HepG2 (cell line): ENCODE data around the gene COQ7. TPM values are rescaled to one million over a fixed set of nuclear protein-coding genes. Genes with fewer than 3 reads are reported as not detected.
A peak's percentile ranks its signal among the peaks of the same experiment; 100 is the strongest.

ENCODE experiments used
- AKAP8 ChIP-seq: sonication (generic); formaldehyde crosslinking; IDR thresholded peaks from 2 replicates; pipeline ENCODE4 v1.5.1; 2020; ENCODE audit warnings: mild to moderate bottlenecking, missing genetic modification reagents
- CEBPZ ChIP-seq: IDR thresholded peaks from 2 replicates; pipeline ENCODE4 v1.6.1; 2012; ENCODE audit warnings: low read length, improper control_type of control experiment
- ELF4 ChIP-seq: sonication (generic); formaldehyde crosslinking; IDR thresholded peaks from 2 replicates; pipeline ENCODE4 v1.5.0; 2020; ENCODE audit warnings: missing genetic modification reagents, mild to moderate bottlenecking, moderate library complexity, borderline replicate concordance
- MIER3 ChIP-seq: IDR thresholded peaks from 2 replicates; pipeline ENCODE4 v1.6.1; 2016; ENCODE audit warnings: missing compliant biosample characterization, borderline replicate concordance
- MLXIP ChIP-seq: sonication (generic); formaldehyde crosslinking; IDR thresholded peaks from 2 replicates; pipeline ENCODE4 v1.9.0; 2021; ENCODE audit warnings: missing genetic modification reagents, borderline replicate concordance
- SMC3 ChIP-seq: IDR thresholded peaks from 2 replicates; pipeline ENCODE4 v1.6.1; 2011; ENCODE audit warnings: low read length, improper control_type of control experiment
- STAG1 ChIP-seq: sonication (generic); formaldehyde crosslinking; IDR thresholded peaks from 2 replicates; pipeline ENCODE4 v1.4.0; 2020; ENCODE audit warnings: missing genetic modification reagents
- ZBTB34 ChIP-seq: sonication (generic); formaldehyde crosslinking; IDR thresholded peaks from 2 replicates; pipeline ENCODE4 v1.8.0; 2022; ENCODE audit warnings: mild to moderate bottlenecking, missing genetic modification reagents
- ZBTB44 ChIP-seq: sonication (generic); formaldehyde crosslinking; IDR thresholded peaks from 2 replicates; pipeline ENCODE4 v1.4.0; 2020; ENCODE audit warnings: missing genetic modification reagents
- ZFP37 ChIP-seq: sonication (generic); formaldehyde crosslinking; IDR thresholded peaks from 2 replicates; pipeline ENCODE4 v1.4.0; 2020; ENCODE audit warnings: missing genetic modification reagents, borderline replicate concordance
- ZNF335 ChIP-seq: sonication (generic); formaldehyde crosslinking; IDR thresholded peaks from 2 replicates; pipeline ENCODE4 v1.4.0; 2020; ENCODE audit warnings: missing genetic modification reagents
- polyA plus RNA-seq, 8 experiments: library from polyadenylated mRNA; depleted of rRNA in 3 of 8; stranded (reverse) in 7 of 8; unstranded in 1 of 8; fragments of >200 nt; fragmentation: Illumina TruSeq in 4 of 8; extraction: Trizol in 4 of 8; gene quantifications; 2 replicates each; pipeline versions ENCODE4 v1.2.1 to v1.2.3, GENCODE V29; 2011 to 2016; ENCODE audit warnings: low read depth in 4 of 8, missing spikeins in 1 of 8, mixed read lengths in 1 of 8; ENCODE audit not compliant: insufficient read depth in 1 of 8
- total RNA-seq, 5 experiments: library from RNA; depleted of rRNA; stranded (reverse); fragments of >200 nt; fragmentation: Illumina TruSeq; extraction: Trizol; gene quantifications; 2 replicates each; pipeline ENCODE4 v1.2.3, GENCODE V29; 2016; ENCODE audit warnings: low read depth in 1 of 5
- TF ChIP-seq, protein P1 (sequence below): sonication (generic); formaldehyde crosslinking; IDR thresholded peaks from 2 replicates; pipeline ENCODE4 v1.4.0; 2020; ENCODE audit warnings: missing genetic modification reagents, borderline replicate concordance

The COQ7 gene
- total and polyA plus RNA-seq, 2 of the 13 experiments (the other 11 are each of a cell fraction or from before 2014, with no cell fraction given), result 20.1 to 45.7 TPM

- TF ChIP-seq MLXIP (CRISPR knock-in tag), result peak; percentile 69; the same call in 1 of the 2 replicates
- peak; percentile 69; the same call in 1 of the 2 replicates for TF ChIP-seq MIER3 (CRISPR knock-in tag)
- TF ChIP-seq AKAP8 (CRISPR knock-in tag), result no peak
- no peak for TF ChIP-seq ELF4 (CRISPR knock-in tag)
- TF ChIP-seq ZBTB44 (CRISPR knock-in tag), result 0 out of 2 replicates have a peak, but pooled peaks have one; percentile 76
- TF ChIP-seq, protein P1, sequence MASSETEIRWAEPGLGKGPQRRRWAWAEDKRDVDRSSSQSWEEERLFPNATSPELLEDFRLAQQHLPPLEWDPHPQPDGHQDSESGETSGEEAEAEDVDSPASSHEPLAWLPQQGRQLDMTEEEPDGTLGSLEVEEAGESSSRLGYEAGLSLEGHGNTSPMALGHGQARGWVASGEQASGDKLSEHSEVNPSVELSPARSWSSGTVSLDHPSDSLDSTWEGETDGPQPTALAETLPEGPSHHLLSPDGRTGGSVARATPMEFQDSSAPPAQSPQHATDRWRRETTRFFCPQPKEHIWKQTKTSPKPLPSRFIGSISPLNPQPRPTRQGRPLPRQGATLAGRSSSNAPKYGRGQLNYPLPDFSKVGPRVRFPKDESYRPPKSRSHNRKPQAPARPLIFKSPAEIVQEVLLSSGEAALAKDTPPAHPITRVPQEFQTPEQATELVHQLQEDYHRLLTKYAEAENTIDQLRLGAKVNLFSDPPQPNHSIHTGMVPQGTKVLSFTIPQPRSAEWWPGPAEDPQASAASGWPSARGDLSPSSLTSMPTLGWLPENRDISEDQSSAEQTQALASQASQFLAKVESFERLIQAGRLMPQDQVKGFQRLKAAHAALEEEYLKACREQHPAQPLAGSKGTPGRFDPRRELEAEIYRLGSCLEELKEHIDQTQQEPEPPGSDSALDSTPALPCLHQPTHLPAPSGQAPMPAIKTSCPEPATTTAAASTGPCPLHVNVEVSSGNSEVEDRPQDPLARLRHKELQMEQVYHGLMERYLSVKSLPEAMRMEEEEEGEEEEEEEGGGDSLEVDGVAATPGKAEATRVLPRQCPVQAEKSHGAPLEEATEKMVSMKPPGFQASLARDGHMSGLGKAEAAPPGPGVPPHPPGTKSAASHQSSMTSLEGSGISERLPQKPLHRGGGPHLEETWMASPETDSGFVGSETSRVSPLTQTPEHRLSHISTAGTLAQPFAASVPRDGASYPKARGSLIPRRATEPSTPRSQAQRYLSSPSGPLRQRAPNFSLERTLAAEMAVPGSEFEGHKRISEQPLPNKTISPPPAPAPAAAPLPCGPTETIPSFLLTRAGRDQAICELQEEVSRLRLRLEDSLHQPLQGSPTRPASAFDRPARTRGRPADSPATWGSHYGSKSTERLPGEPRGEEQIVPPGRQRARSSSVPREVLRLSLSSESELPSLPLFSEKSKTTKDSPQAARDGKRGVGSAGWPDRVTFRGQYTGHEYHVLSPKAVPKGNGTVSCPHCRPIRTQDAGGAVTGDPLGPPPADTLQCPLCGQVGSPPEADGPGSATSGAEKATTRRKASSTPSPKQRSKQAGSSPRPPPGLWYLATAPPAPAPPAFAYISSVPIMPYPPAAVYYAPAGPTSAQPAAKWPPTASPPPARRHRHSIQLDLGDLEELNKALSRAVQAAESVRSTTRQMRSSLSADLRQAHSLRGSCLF (CRISPR knock-in tag), result peak; percentile 87; the same call in 1 of the 2 replicates
- peak; percentile 100 for TF ChIP-seq STAG1 (CRISPR knock-in tag)
- no peak for TF ChIP-seq CEBPZ
- TF ChIP-seq ZFP37 (CRISPR knock-in tag), result peak; percentile 92
- TF ChIP-seq ZBTB34 (CRISPR knock-in tag), result no peak
- peak; percentile 37; the same call in 1 of the 2 replicates for TF ChIP-seq ZNF335 (CRISPR knock-in tag)
- TF ChIP-seq SMC3, result peak; percentile 78; the same call in 1 of the 2 replicates
Measured at GRCh38 chr16:19086322-19087199, 19.1 kb downstream of the COQ7 start (continued).
